ENCODE measurements around the gene CDH11.

The CDH11 gene

GRCh38 chr16:64926476-64926875 is 195.4 kb downstream of the CDH11 start:
- Histone ChIP-seq H3K36me3 (ENCODE audit: insufficient read depth, low read length) (no peaks in the 10 kb centered on the region), H2AFZ (ENCODE audit: low read depth, low read length) (no peak overlapping the region), H3K9me3 (ENCODE audit: low read length) (no peaks in the 10 kb centered on the region), H3K27me3 (ENCODE audit: insufficient read depth, low read length) (no peaks in the 10 kb centered on the region), H3K4me1 (ENCODE audit: insufficient read depth, low read length) (no peaks in the 10 kb centered on the region), H3K4me3 (ENCODE audit: low read length) (no peak overlapping the region)

- Histone ChIP-seq H3K27me3 (ENCODE audit: insufficient read depth, low read length) (no peaks in the 10 kb centered on the region), H3K4me3 (ENCODE audit: low read length) (no peak overlapping the region), H2AFZ (ENCODE audit: low read depth, low read length) (no peak overlapping the region), H3K36me3 (ENCODE audit: insufficient read depth, low read length) (no peaks in the 10 kb centered on the region), H3K9me3 (ENCODE audit: low read length) (no peaks in the 10 kb centered on the region), H3K4me1 (ENCODE audit: insufficient read depth, low read length) (no peaks in the 10 kb centered on the region)
Observed at GRCh38 chr16:64925166-64925565, 196.7 kb downstream of the CDH11 start.

- no peaks in the 10 kb centered on the region for H3K9me3 ChIP-seq (ENCODE audit: low read length)
- H3K36me3 ChIP-seq (ENCODE audit: insufficient read depth, low read length), result no peaks in the 10 kb centered on the region
- H2AFZ ChIP-seq (ENCODE audit: low read depth, low read length), result no peak overlapping the region
- no peak overlapping the region for H3K4me3 ChIP-seq (ENCODE audit: low read length)
- H3K4me1 ChIP-seq (ENCODE audit: insufficient read depth, low read length), result no peaks in the 10 kb centered on the region
- no peaks in the 10 kb centered on the region for H3K27me3 ChIP-seq (ENCODE audit: insufficient read depth, low read length)
Observed at GRCh38 chr16:64924086-64924485, 197.8 kb downstream of the CDH11 start.

GRCh38 chr16:64919929-64920607 is 201.8 kb downstream of the CDH11 start:
- Histone ChIP-seq H3K9me3 (ENCODE audit: low read length) (no peaks in the 10 kb centered on the region), H3K4me1 (ENCODE audit: insufficient read depth, low read length) (no peaks in the 10 kb centered on the region), H2AFZ (ENCODE audit: low read depth, low read length) (no peak overlapping the region), H3K27me3 (ENCODE audit: insufficient read depth, low read length) (no peaks in the 10 kb centered on the region), H3K36me3 (ENCODE audit: insufficient read depth, low read length) (no peaks in the 10 kb centered on the region), H3K4me3 (ENCODE audit: low read length) (no peak overlapping the region)

GRCh38 chr16:64919141-64919540 is 202.7 kb downstream of the CDH11 start:
- no peaks in the 10 kb centered on the region for H3K9me3 ChIP-seq (ENCODE audit: low read length)
- H3K36me3 ChIP-seq (ENCODE audit: insufficient read depth, low read length), result no peaks in the 10 kb centered on the region
- no peak overlapping the region for H3K4me3 ChIP-seq (ENCODE audit: low read length)
- no peaks in the 10 kb centered on the region for H3K27me3 ChIP-seq (ENCODE audit: insufficient read depth, low read length)
- no peak overlapping the region for H2AFZ ChIP-seq (ENCODE audit: low read depth, low read length)
- no peaks in the 10 kb centered on the region for H3K4me1 ChIP-seq (ENCODE audit: insufficient read depth, low read length)

DNA sequence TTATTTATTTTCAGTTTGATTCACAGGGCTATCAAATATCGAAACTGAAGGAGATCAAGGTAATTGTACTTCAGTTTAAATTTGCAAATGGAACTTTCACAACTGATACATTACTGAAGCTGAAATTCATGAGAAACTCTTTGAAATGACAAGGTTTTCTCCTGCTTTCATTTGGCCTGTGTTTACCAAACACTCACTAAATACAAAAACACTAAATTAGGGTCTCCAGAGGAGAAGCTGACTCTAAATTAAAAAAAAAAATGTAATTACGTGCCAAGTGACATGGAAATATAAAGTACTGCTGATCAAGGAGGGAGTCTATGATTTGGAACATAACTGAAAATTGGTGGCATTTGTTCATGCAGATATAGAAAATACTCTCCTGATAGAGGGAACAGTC is 205.8 kb downstream of the CDH11 start:
- Histone ChIP-seq H2AFZ (ENCODE audit: low read depth, low read length) (no peak overlapping the region), H3K36me3 (ENCODE audit: insufficient read depth, low read length) (no peaks in the 10 kb centered on the region), H3K4me3 (ENCODE audit: low read length) (no peak overlapping the region), H3K27me3 (ENCODE audit: insufficient read depth, low read length) (no peaks in the 10 kb centered on the region), H3K9me3 (ENCODE audit: low read length) (no peaks in the 10 kb centered on the region), H3K4me1 (ENCODE audit: insufficient read depth, low read length) (no peaks in the 10 kb centered on the region)

DNA sequence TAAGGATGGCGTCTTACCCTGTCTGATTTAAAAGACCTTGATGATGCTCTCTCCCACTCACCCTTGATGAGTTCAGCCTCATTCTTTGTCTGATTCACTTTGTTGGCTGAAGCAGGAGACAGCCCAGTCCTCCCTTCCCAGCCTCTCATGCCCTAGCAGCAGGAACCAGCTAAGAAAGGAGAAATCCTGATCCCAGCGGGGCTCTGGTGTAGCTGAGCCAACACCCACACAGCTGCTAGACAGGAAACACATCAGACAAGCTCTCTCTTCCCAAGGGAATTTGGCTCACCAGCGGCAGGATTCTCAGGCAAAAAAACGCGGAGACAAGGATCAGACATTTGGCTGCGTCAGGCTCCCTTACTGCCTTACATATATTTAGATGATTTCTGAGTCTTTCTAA is 211.5 kb downstream of the CDH11 start:
- Histone ChIP-seq H3K4me3 (ENCODE audit: low read length) (no peak overlapping the region), H3K4me1 (ENCODE audit: insufficient read depth, low read length) (no peaks in the 10 kb centered on the region), H3K27me3 (ENCODE audit: insufficient read depth, low read length) (no peaks in the 10 kb centered on the region), H2AFZ (ENCODE audit: low read depth, low read length) (no peak overlapping the region), H3K9me3 (ENCODE audit: low read length) (no peaks in the 10 kb centered on the region), H3K36me3 (ENCODE audit: insufficient read depth, low read length) (no peaks in the 10 kb centered on the region)

DNA sequence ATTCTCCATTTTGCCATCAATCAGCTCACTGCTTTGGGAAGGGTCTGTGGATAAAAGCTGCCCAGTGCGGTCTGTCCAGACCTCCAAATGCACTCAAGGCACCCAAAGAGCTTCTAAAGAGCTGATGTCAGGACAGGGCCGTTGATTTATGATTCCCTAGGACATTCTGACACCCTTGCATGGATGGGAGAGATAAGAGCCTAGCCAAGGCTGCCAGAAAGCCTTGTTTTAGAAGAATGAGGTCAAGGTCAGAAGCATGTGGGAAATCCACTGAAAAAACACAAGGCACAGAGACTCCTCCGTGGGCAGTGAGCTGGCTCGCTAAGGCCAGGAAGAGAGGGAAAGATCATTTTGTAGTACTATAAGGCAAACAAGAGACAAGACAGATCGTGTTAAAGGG is 214.0 kb downstream of the CDH11 start:
- H3K4me1 ChIP-seq (ENCODE audit: insufficient read depth, low read length), result no peaks in the 10 kb centered on the region
- no peaks in the 10 kb centered on the region for H3K9me3 ChIP-seq (ENCODE audit: low read length)
- no peak overlapping the region for H3K4me3 ChIP-seq (ENCODE audit: low read length)
- no peaks in the 10 kb centered on the region for H3K36me3 ChIP-seq (ENCODE audit: insufficient read depth, low read length)
- H2AFZ ChIP-seq (ENCODE audit: low read depth, low read length), result no peak overlapping the region
- H3K27me3 ChIP-seq (ENCODE audit: insufficient read depth, low read length), result no peaks in the 10 kb centered on the region

GRCh38 chr16:64903770-64904169 is 218.1 kb downstream of the CDH11 start:
- Histone ChIP-seq H2AFZ (ENCODE audit: low read depth, low read length) (no peak overlapping the region), H3K4me3 (ENCODE audit: low read length) (no peak overlapping the region), H3K36me3 (ENCODE audit: insufficient read depth, low read length) (no peaks in the 10 kb centered on the region), H3K27me3 (ENCODE audit: insufficient read depth, low read length) (no peaks in the 10 kb centered on the region), H3K9me3 (ENCODE audit: low read length) (no peaks in the 10 kb centered on the region), H3K4me1 (ENCODE audit: insufficient read depth, low read length) (no peaks in the 10 kb centered on the region)

GRCh38 chr16:64900517-64900916 is 221.3 kb downstream of the CDH11 start:
- no peaks in the 10 kb centered on the region for H3K36me3 ChIP-seq (ENCODE audit: insufficient read depth, low read length)
- no peaks in the 10 kb centered on the region for H3K4me1 ChIP-seq (ENCODE audit: insufficient read depth, low read length)
- no peaks in the 10 kb centered on the region for H3K9me3 ChIP-seq (ENCODE audit: low read length)
- no peaks in the 10 kb centered on the region for H3K27me3 ChIP-seq (ENCODE audit: insufficient read depth, low read length)
- H2AFZ ChIP-seq (ENCODE audit: low read depth, low read length), result no peak overlapping the region
- no peak overlapping the region for H3K4me3 ChIP-seq (ENCODE audit: low read length)

DNA sequence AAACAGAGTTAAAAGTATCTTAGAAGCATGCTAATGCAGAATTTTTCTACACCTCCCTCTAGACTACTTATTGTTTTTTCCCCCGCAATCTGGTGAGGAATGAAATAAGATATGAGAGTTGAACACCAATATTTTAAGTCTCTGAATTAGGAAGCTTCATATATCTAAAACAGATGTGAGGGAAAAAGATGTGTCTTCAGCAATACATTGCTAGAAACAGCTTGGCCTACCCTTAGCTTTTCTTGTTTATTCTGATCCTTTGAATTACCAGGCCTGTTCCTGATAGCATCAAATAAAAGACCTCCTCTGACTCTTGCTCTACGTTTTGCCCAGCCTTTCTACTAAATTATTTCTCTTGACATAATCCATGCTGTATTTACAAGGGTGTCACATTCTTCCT is 221.8 kb downstream of the CDH11 start:
- no peak overlapping the region for H3K4me3 ChIP-seq (ENCODE audit: low read length)
- no peaks in the 10 kb centered on the region for H3K4me1 ChIP-seq (ENCODE audit: insufficient read depth, low read length)
- H2AFZ ChIP-seq (ENCODE audit: low read depth, low read length), result no peak overlapping the region
- H3K9me3 ChIP-seq (ENCODE audit: low read length), result no peaks in the 10 kb centered on the region
- no peaks in the 10 kb centered on the region for H3K27me3 ChIP-seq (ENCODE audit: insufficient read depth, low read length)
- H3K36me3 ChIP-seq (ENCODE audit: insufficient read depth, low read length), result no peaks in the 10 kb centered on the region

- Histone ChIP-seq H3K36me3 (ENCODE audit: insufficient read depth, low read length) (no peaks in the 10 kb centered on the region), H2AFZ (ENCODE audit: low read depth, low read length) (no peak overlapping the region), H3K4me1 (ENCODE audit: insufficient read depth, low read length) (no peaks in the 10 kb centered on the region), H3K27me3 (ENCODE audit: insufficient read depth, low read length) (no peaks in the 10 kb centered on the region), H3K4me3 (ENCODE audit: low read length) (no peak overlapping the region), H3K9me3 (ENCODE audit: low read length) (no peaks in the 10 kb centered on the region)
Observed at GRCh38 chr16:64898159-64898558, 223.7 kb downstream of the CDH11 start.
